Kidney (tissue), 14 donors: ENCODE data around the gene STK17B. TPM values are rescaled to one million over a fixed set of nuclear protein-coding genes. Genes with fewer than 3 reads are reported as not detected.

Source experiments
- DNase-seq, 5 donors: peaks; one replicate each; pipeline ENCODE4 v3.0.0-alpha.2; 2013 to 2020
- FAIRE-seq: peaks from 2 replicates; lab custom pipeline; 2012; peaks lifted over from hg19 to GRCh38; lab: Jason Lieb, UNC
- H3K27ac ChIP-seq, 2 donors: one replicate each; pipeline ENCODE4 v1.7.0; 2013; ENCODE audit warnings: low read depth in 2 of 2, low read length in 2 of 2, inconsistent platforms in 1 of 2
- H3K27me3 ChIP-seq: one replicate; pipeline ENCODE4 v1.7.1; 2013; ENCODE audit warnings: low read length, inconsistent platforms; ENCODE audit not compliant: control insufficient read depth, insufficient read depth
- H3K36me3 ChIP-seq, 3 donors: one replicate each; pipeline versions ENCODE4 v1.7.0 to v1.7.1; 2013; ENCODE audit warnings: low read length in 3 of 3, control low read depth in 1 of 3, inconsistent platforms in 1 of 3; ENCODE audit not compliant: insufficient read depth in 3 of 3, control insufficient read depth in 2 of 3
- H3K4me1 ChIP-seq, 3 donors: one replicate each; pipeline versions ENCODE4 v1.7.0 to v1.7.1; 2013; ENCODE audit warnings: low read length in 3 of 3, inconsistent platforms in 1 of 3, low read depth in 1 of 3; ENCODE audit not compliant: control insufficient read depth in 2 of 3, insufficient read depth in 2 of 3
- H3K4me3 ChIP-seq, 3 donors: one replicate each; pipeline versions ENCODE4 v1.7.0 to v1.8.1; 2013; ENCODE audit warnings: low read length in 3 of 3, control low read depth in 1 of 3, inconsistent platforms in 1 of 3
- H3K9ac ChIP-seq, 3 donors: one replicate each; pipeline versions ENCODE4 v1.7.0 to v1.7.1; 2013; ENCODE audit warnings: low read length in 3 of 3, control low read depth in 1 of 3, inconsistent platforms in 1 of 3
- H3K9me3 ChIP-seq, 3 donors: one replicate each; pipeline versions ENCODE4 v1.7.0 to v1.7.1; 2013; ENCODE audit warnings: low read length in 3 of 3, control low read depth in 1 of 3, inconsistent platforms in 1 of 3; ENCODE audit not compliant: control insufficient read depth in 2 of 3, insufficient read depth in 1 of 3
- CTCF ChIP-seq: IDR thresholded peaks from 3 replicates; pipeline ENCODE4 v1.5.1; 2012; ENCODE audit warnings: mild to moderate bottlenecking, moderate library complexity, borderline replicate concordance; ENCODE audit not compliant: insufficient read depth; ENCODE audit errors: extremely low read depth
- intact Hi-C: fragments of 100-400 bp; cut with DNase I; formaldehyde crosslinking; loops from one replicate; pipeline ENCODE4 v1.11.1; 2022
- polyA plus RNA-seq: library from polyadenylated mRNA; stranded (reverse); fragments of 350-450 nt; fragmentation: Illumina TruSeq; extraction: RNeasy Lipid Tissue Mini Kit (QIAGEN cat#74804); gene quantifications from one replicate; pipeline ENCODE4 v1.2.3, GENCODE V29; 2014; ENCODE audit warnings: low read depth, low replicate concordance; ENCODE audit not compliant: insufficient read depth
- total RNA-seq: library from RNA; stranded (reverse); fragmentation: NEBNext Ultra II Directional; extraction: Animal tissue kit (Norgen Biotek cat#: 25700); gene quantifications from one replicate; pipeline ENCODE4 v1.2.1, GENCODE V29; 2021
- donor health status: control.
- donor health status: control.
- donor health status: control.
- donor health status: control.
- donor health status: control.
- donor health status: DM: yes; HTN: yes; CAD: no.
- donor health status: Normal renal cell carcinoma (clear cell type).

STK17B gene
- total and polyA plus RNA-seq, 2 donors from 2014 or later: 3.4 to 41.0 TPM

GRCh38 chr2:196169516-196169915 is 1.9 kb downstream of the STK17B start:
- Histone ChIP-seq H3K27ac (no peak overlapping the region), H3K27me3 (no peaks in the 10 kb centered on the region), H3K4me1 (peaks cover 0 to 3% (median 0%) of the 10 kb centered on the region in 3 donors), H3K9me3 (no peaks in the 10 kb centered on the region), H3K4me3 (peak overlapping the region in 2 of 3 donors; percentile 19 to 90), H3K36me3 (no peaks in the 10 kb centered on the region), H3K9ac (peak overlapping the region in 2 of 3 donors; percentile 1 to 57)
- no peak for TF ChIP-seq CTCF
- FAIRE-seq (no peak), DNase-seq (no peak)
- intact Hi-C loops: no loop called here

- peak overlapping the region in 2 of 3 donors; percentile 11 to 20 for H3K4me3 ChIP-seq
- no peak overlapping the region for H3K27ac ChIP-seq
- DNase-seq: no peak
- no peaks in the 10 kb centered on the region for H3K27me3 ChIP-seq
- H3K9me3 ChIP-seq: no peaks in the 10 kb centered on the region
- no peak for FAIRE-seq
- no peaks in the 10 kb centered on the region for H3K36me3 ChIP-seq
- no peak for TF ChIP-seq CTCF
- peaks cover 0 to 3% (median 0%) of the 10 kb centered on the region in 3 donors for H3K4me1 ChIP-seq
- intact Hi-C loops: no loop called here
- H3K9ac ChIP-seq: no peak overlapping the region
Observed at GRCh38 chr2:196168181-196168580, 3.2 kb downstream of the STK17B start.

GRCh38 chr2:196167666-196168065 is 3.7 kb downstream of the STK17B start:
- Histone ChIP-seq H3K36me3 (no peaks in the 10 kb centered on the region), H3K4me3 (no peak overlapping the region), H3K9ac (no peak overlapping the region), H3K27ac (no peak overlapping the region), H3K27me3 (no peaks in the 10 kb centered on the region), H3K4me1 (peaks cover 0 to 3% (median 0%) of the 10 kb centered on the region in 3 donors), H3K9me3 (no peaks in the 10 kb centered on the region)
- FAIRE-seq: no peak
- DNase-seq: no peak
- TF ChIP-seq CTCF: no peak
- intact Hi-C loops: no loop called here

- Histone ChIP-seq H3K4me1 (peaks cover 0 to under 1% (median 0%) of the 10 kb centered on the region in 3 donors), H3K9ac (no peak overlapping the region), H3K4me3 (peak overlapping the region in 2 of 3 donors; percentile 7 to 10), H3K27ac (no peak overlapping the region), H3K36me3 (no peaks in the 10 kb centered on the region), H3K9me3 (no peaks in the 10 kb centered on the region), H3K27me3 (no peaks in the 10 kb centered on the region)
- intact Hi-C loops: no loop called here
- no peak for DNase-seq
- no peak for TF ChIP-seq CTCF
- FAIRE-seq: no peak
Observed at GRCh38 chr2:196166876-196167275, 4.5 kb downstream of the STK17B start.
